ENCODE results near the gene LIN9. TPM values are rescaled to one million over a fixed set of nuclear protein-coding genes. Genes with fewer than 3 reads are reported as not detected.

The LIN9 gene
- total and polyA plus RNA-seq, 2 of the 8 experiments (the other 6 are each of a cell fraction or from before 2014, with no cell fraction given): 5.6 to 12.6 TPM

DNA sequence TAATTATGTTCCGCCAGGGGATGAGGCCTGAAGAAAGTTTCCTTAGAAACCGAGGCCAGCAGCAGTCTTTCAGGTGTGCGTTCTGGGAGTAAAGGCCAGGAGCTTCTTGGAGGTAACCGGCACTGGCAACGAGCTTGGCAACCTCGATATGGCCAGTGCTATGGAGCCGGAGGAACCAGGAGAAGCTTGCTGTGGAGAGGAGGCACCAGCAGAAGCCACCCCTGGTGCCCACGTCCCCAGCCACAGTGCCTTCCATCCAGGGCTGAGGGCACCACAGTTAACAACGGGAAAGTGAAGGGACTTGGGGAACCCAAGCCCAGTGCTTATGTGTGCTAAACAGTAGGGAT lies 41.5 kb upstream of the LIN9 start:
- Histone ChIP-seq H2BK15ac (ENCODE audit: low read length) (no peak overlapping the region), H3K23ac (ENCODE audit: insufficient read length) (no peak overlapping the region), H3K27ac (ENCODE audit: low read depth, low read length) (no peak overlapping the region), H3K4me1 (replicated peaks in 1 of 4; ENCODE audit: control insufficient read depth in 3 of 4, insufficient read depth in 4 of 4, low read length in 3 of 4) (no peaks in the 10 kb centered on the region), H3K14ac (ENCODE audit: insufficient read length) (no peak overlapping the region), H2BK20ac (ENCODE audit: low read length) (no peak overlapping the region), H3K56ac (replicated peaks; ENCODE audit: insufficient read length, low read depth, low read length) (no peak overlapping the region), H3K4me3 (ENCODE audit: extremely low read depth in 1 of 4, insufficient read depth in 2 of 4, low read depth in 3 of 4, low read length in 4 of 4) (no peak overlapping the region), H4K8ac (ENCODE audit: extremely low read depth, insufficient read depth, low read length) (no peak overlapping the region), H2AFZ (ENCODE audit: low read length) (no peak overlapping the region), H2AK5ac (ENCODE audit: low read depth, low read length) (no peak overlapping the region), H3K4ac (replicated peaks; ENCODE audit: insufficient read length, low read depth, low read length) (no peak overlapping the region), H4K20me1 (replicated peaks in 1 of 2; ENCODE audit: control insufficient read depth in 1 of 2, insufficient read depth in 2 of 2, low read length in 2 of 2) (no peaks in the 10 kb centered on the region), H2BK120ac (replicated peaks; ENCODE audit: low read depth, low read length) (no peak overlapping the region), H3K79me1 (ENCODE audit: low read depth, low read length) (no peaks in the 10 kb centered on the region), H4K5ac (ENCODE audit: insufficient read length, low read depth, low read length) (no peak overlapping the region), H4K91ac (replicated peaks; ENCODE audit: insufficient read length, low read length) (no peak overlapping the region), H2BK5ac (ENCODE audit: low read depth, low read length) (no peak overlapping the region), H3K36me3 (ENCODE audit: control insufficient read depth in 2 of 4, insufficient read depth in 4 of 4, low read length in 3 of 4) (peaks cover 0 to 3% (median 0%) of the 10 kb centered on the region in 4 experiments; a peak in 1 of 8 replicates), H3K9ac (replicated peaks in 1 of 4; ENCODE audit: extremely low read depth in 1 of 4, low read depth in 3 of 4, low read length in 3 of 4) (no peak overlapping the region), H3K18ac (ENCODE audit: extremely low read depth, low read length) (no peak overlapping the region), H3K79me2 (ENCODE audit: control insufficient read depth in 1 of 2, insufficient read depth in 2 of 2, low read length in 2 of 2) (no peaks in the 10 kb centered on the region), H3K9me3 (ENCODE audit: insufficient read depth in 2 of 2, low read depth in 1 of 2, low read length in 1 of 2) (no peaks in the 10 kb centered on the region), H3K4me2 (ENCODE audit: insufficient read depth in 1 of 2, low read depth in 2 of 2, low read length in 2 of 2) (no peak overlapping the region), H2BK12ac (ENCODE audit: low read depth, low read length) (no peak overlapping the region), H3K23me2 (ENCODE audit: low read depth, low read length) (no peaks in the 10 kb centered on the region), H3K27me3 (replicated peaks in 1 of 4; ENCODE audit: control insufficient read depth in 3 of 4, extremely low read depth in 1 of 4, insufficient read depth in 3 of 4, low read length in 3 of 4) (no peaks in the 10 kb centered on the region)
- DNase-seq (ENCODE audit: low read depth in 1 of 2, low spot score in 2 of 2) (no peak), FAIRE-seq (no peak)
- ChIA-PET POLR2A (ENCODE audit: partially characterized antibody) (no interaction called here), CTCF (ENCODE audit: partially characterized antibody) (interaction anchor here (1.9 kb wide), 1 partner anchor 225 kb away, joined by 5 read pairs; no protein-coding TSS in a partner anchor)
- 79% methylated on average over 9 of the region's 9 CpGs; no CpG with 5 or more reads in 1 of the 2 experiments for WGBS, 2 experiments (ENCODE audit: extremely low coverage in 1 of 2, insufficient coverage in 1 of 2, insufficient read length in 1 of 2, insufficient replicate concordance in 2 of 2, low coverage in 1 of 2, low lambda C conversion rate in 2 of 2, missing lambda C conversion rate in 1 of 2)
- TF ChIP-seq GABPA (IDR thresholded peaks at IDR 0.05; ENCODE audit: borderline replicate concordance, insufficient read depth, low read length): no peak

Measured in H1 (cell line).